ENCODE measurements around the gene CHD3. TPM values are rescaled to one million over a fixed set of nuclear protein-coding genes. Genes with fewer than 3 reads are reported as not detected.
A peak's percentile ranks its signal among the peaks of the same experiment; 100 is the strongest.

The CHD3 gene
- total and polyA plus RNA-seq, 10 of the 15 experiments (the other 5 are each of a cell fraction or from before 2014, with no cell fraction given): 1.4 to 86.8 (median 39.1) TPM

DNA sequence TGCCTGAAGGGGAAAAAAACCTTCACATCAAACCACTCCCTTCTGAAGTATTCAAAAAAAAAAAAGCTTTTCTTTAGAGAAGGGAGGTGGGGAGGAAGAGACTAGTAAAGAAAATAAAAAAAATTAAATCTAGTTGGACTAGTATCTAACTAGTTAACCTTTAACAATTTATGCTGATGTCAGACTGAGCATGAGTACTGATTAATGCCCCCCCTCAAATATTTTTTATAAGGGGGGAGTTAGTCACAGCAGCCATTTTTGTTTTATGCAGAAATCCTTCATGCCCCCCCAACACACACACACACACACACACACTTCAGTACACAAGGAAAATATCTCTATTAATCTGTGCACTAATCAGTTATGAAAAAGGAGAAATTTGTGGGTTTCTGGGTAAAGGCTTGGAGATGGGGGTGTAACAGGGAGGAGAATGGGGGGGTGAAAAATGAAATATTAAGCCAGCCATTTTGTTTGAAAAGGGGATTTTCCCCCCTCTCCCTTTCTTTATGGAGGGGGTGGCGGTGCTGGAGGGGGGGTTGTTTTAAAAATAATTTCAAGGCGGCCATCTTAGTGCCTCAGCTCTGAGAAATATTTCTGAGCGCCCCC lies 4.7 kb upstream of the CHD3 start (continued):
- TF ChIP-seq BCL11A (IDR thresholded peaks at IDR 0.05; ENCODE audit: low read depth, low read length): no peak
- 0 out of 2 replicates have a peak, but pooled peaks have one; percentile 24 for TF ChIP-seq CHD2 (IDR thresholded peaks at IDR 0.05; ENCODE audit: borderline replicate concordance, low read depth, low read length)
- no peak for TF ChIP-seq SREBF1 (IDR thresholded peaks at IDR 0.05; ENCODE audit: low read length)
- TF ChIP-seq, protein P1, sequence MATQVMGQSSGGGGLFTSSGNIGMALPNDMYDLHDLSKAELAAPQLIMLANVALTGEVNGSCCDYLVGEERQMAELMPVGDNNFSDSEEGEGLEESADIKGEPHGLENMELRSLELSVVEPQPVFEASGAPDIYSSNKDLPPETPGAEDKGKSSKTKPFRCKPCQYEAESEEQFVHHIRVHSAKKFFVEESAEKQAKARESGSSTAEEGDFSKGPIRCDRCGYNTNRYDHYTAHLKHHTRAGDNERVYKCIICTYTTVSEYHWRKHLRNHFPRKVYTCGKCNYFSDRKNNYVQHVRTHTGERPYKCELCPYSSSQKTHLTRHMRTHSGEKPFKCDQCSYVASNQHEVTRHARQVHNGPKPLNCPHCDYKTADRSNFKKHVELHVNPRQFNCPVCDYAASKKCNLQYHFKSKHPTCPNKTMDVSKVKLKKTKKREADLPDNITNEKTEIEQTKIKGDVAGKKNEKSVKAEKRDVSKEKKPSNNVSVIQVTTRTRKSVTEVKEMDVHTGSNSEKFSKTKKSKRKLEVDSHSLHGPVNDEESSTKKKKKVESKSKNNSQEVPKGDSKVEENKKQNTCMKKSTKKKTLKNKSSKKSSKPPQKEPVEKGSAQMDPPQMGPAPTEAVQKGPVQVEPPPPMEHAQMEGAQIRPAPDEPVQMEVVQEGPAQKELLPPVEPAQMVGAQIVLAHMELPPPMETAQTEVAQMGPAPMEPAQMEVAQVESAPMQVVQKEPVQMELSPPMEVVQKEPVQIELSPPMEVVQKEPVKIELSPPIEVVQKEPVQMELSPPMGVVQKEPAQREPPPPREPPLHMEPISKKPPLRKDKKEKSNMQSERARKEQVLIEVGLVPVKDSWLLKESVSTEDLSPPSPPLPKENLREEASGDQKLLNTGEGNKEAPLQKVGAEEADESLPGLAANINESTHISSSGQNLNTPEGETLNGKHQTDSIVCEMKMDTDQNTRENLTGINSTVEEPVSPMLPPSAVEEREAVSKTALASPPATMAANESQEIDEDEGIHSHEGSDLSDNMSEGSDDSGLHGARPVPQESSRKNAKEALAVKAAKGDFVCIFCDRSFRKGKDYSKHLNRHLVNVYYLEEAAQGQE (IDR thresholded peaks at IDR 0.05; ENCODE audit: low read depth, low read length): no peak
- no peak for TF ChIP-seq STAT1 (conservative IDR thresholded peaks at IDR 0.05)
- no peak for TF ChIP-seq ZNF217 (IDR thresholded peaks at IDR 0.05)
- TF ChIP-seq KLF5 (IDR thresholded peaks at IDR 0.05; ENCODE audit: partially characterized antibody): no peak
- TF ChIP-seq, protein P2, sequence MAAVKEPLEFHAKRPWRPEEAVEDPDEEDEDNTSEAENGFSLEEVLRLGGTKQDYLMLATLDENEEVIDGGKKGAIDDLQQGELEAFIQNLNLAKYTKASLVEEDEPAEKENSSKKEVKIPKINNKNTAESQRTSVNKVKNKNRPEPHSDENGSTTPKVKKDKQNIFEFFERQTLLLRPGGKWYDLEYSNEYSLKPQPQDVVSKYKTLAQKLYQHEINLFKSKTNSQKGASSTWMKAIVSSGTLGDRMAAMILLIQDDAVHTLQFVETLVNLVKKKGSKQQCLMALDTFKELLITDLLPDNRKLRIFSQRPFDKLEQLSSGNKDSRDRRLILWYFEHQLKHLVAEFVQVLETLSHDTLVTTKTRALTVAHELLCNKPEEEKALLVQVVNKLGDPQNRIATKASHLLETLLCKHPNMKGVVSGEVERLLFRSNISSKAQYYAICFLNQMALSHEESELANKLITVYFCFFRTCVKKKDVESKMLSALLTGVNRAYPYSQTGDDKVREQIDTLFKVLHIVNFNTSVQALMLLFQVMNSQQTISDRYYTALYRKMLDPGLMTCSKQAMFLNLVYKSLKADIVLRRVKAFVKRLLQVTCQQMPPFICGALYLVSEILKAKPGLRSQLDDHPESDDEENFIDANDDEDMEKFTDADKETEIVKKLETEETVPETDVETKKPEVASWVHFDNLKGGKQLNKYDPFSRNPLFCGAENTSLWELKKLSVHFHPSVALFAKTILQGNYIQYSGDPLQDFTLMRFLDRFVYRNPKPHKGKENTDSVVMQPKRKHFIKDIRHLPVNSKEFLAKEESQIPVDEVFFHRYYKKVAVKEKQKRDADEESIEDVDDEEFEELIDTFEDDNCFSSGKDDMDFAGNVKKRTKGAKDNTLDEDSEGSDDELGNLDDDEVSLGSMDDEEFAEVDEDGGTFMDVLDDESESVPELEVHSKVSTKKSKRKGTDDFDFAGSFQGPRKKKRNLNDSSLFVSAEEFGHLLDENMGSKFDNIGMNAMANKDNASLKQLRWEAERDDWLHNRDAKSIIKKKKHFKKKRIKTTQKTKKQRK (IDR thresholded peaks at IDR 0.05; ENCODE audit: low read depth, low read length): no peak
- TF ChIP-seq ZBTB40 (IDR thresholded peaks at IDR 0.05; ENCODE audit: borderline replicate concordance): no peak
- no peak for TF ChIP-seq ETV6 (conservative IDR thresholded peaks at IDR 0.05 in 1 of 2, IDR thresholded peaks at IDR 0.05 in 1 of 2; ENCODE audit: borderline replicate concordance in 1 of 2, low read depth in 1 of 2)
- TF ChIP-seq, protein P3, sequence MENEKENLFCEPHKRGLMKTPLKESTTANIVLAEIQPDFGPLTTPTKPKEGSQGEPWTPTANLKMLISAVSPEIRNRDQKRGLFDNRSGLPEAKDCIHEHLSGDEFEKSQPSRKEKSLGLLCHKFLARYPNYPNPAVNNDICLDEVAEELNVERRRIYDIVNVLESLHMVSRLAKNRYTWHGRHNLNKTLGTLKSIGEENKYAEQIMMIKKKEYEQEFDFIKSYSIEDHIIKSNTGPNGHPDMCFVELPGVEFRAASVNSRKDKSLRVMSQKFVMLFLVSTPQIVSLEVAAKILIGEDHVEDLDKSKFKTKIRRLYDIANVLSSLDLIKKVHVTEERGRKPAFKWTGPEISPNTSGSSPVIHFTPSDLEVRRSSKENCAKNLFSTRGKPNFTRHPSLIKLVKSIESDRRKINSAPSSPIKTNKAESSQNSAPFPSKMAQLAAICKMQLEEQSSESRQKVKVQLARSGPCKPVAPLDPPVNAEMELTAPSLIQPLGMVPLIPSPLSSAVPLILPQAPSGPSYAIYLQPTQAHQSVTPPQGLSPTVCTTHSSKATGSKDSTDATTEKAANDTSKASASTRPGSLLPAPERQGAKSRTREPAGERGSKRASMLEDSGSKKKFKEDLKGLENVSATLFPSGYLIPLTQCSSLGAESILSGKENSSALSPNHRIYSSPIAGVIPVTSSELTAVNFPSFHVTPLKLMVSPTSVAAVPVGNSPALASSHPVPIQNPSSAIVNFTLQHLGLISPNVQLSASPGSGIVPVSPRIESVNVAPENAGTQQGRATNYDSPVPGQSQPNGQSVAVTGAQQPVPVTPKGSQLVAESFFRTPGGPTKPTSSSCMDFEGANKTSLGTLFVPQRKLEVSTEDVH (IDR thresholded peaks at IDR 0.05; ENCODE audit: low read depth, partially characterized antibody): no peak
- no peak for TF ChIP-seq SRF (IDR thresholded peaks at IDR 0.05; ENCODE audit: low read depth in 2 of 2, low read length in 2 of 2)
- no peak for TF ChIP-seq CREB1 (IDR thresholded peaks at IDR 0.05; ENCODE audit: low read depth)
- peak; percentile 41; the same call in 1 of the 2 replicates for TF ChIP-seq TAF1 (IDR thresholded peaks at IDR 0.05; ENCODE audit: borderline replicate concordance, low read depth, low read length)
- no peak for TF ChIP-seq TCF7 (IDR thresholded peaks at IDR 0.05; ENCODE audit: borderline replicate concordance)
- 0 out of 2 replicates have a peak, but pooled peaks have one; percentile 33 for TF ChIP-seq POLR2AphosphoS5 (IDR thresholded peaks at IDR 0.05; ENCODE audit: low read length)

Measured in GM12878 (cell line).